SK-N-SH (cell line): ENCODE results near the gene KRT4. TPM values are rescaled to one million over a fixed set of nuclear protein-coding genes. Genes with fewer than 3 reads are reported as not detected.

Experiments
- CTCF ChIA-PET: fragments of 300-600, 350-600 bp; formaldehyde crosslinking; extraction: SDS; loops from one replicate; lab custom pipeline; 2021; lab: Yijun Ruan, JAX
- POLR2A ChIA-PET: fragments of 350-600 bp; sonication (Branson Sonifier 250); formaldehyde crosslinking; extraction: SDS; loops from one replicate; lab custom pipeline; 2020; ENCODE audit warnings: antibody characterized with exemption, inconsistent platforms; lab: Yijun Ruan, JAX
- DNase-seq: peaks from one replicate; pipeline ENCODE4 v3.0.0; 2012
- H2AFZ ChIP-seq: fragments of 200-600 bp; sonication (generic); 2 replicates; pipeline ENCODE4 v1.8.1; 2016; ENCODE audit warnings: antibody characterized with exemption, mild to moderate bottlenecking, low read depth
- H3F3A ChIP-seq: fragments of 200-600 bp; sonication (generic); replicated peaks from 2 replicates; pipeline ENCODE3; 2016; ENCODE audit warnings: antibody characterized with exemption, mild to moderate bottlenecking; ENCODE audit not compliant: insufficient read depth
- H3K27ac ChIP-seq, 2 experiments: fragments of 200-500 bp in 1 of 2; fragments of 200-600 bp in 1 of 2; sonication (Bioruptor generic) in 1 of 2; sonication (generic), shearing (Covaris generic) in 1 of 2; 2 replicates each; pipeline versions ENCODE4 v1.5.1 to v1.6.1; 2014 to 2016; ENCODE audit warnings: low read depth in 2 of 2, inconsistent platforms in 1 of 2, low read length in 1 of 2, mild to moderate bottlenecking in 1 of 2, mixed read lengths in 1 of 2
- H3K27me3 ChIP-seq: fragments of 200-600 bp; sonication (generic), shearing (Covaris generic); 2 replicates; pipeline ENCODE4 v1.6.1; 2016; ENCODE audit warnings: mixed run types; ENCODE audit not compliant: insufficient read depth
- H3K36me3 ChIP-seq, 2 experiments: fragments of 200-500 bp in 1 of 2; fragments of 200-600 bp in 1 of 2; sonication (Bioruptor generic) in 1 of 2; sonication (generic) in 1 of 2; replicated peaks in 1 of 2; 2 replicates each; pipeline versions ENCODE3 to v1.5.1; 2014 to 2016; ENCODE audit warnings: low read length in 1 of 2, mild to moderate bottlenecking in 1 of 2; ENCODE audit not compliant: insufficient read depth in 2 of 2, control insufficient read depth in 1 of 2
- H3K4me1 ChIP-seq, 2 experiments: fragments of 200-500 bp in 1 of 2; fragments of 200-600 bp in 1 of 2; sonication (Bioruptor generic) in 1 of 2; sonication (generic), shearing (Covaris generic) in 1 of 2; 2 replicates each; pipeline versions ENCODE4 v1.5.1 to v1.6.1; 2014 to 2016; ENCODE audit warnings: low read depth in 1 of 2, low read length in 1 of 2, mixed run types in 1 of 2; ENCODE audit not compliant: insufficient read depth in 2 of 2, control insufficient read depth in 1 of 2
- H3K4me2 ChIP-seq: fragments of 200-600 bp; sonication (generic), shearing (Covaris generic); 2 replicates; pipeline ENCODE4 v1.6.1; 2017; ENCODE audit warnings: mixed run types
- H3K4me3 ChIP-seq, 2 experiments: fragments of 200-500 bp in 1 of 2; fragments of 200-600 bp in 1 of 2; sonication (Bioruptor generic) in 1 of 2; sonication (generic), shearing (Covaris generic) in 1 of 2; 2 replicates each; pipeline versions ENCODE4 v1.5.1 to v1.8.1; 2014 to 2016; ENCODE audit warnings: low read depth in 2 of 2, inconsistent platforms in 1 of 2, low read length in 1 of 2, mild to moderate bottlenecking in 1 of 2, mixed read lengths in 1 of 2, moderate library complexity in 1 of 2
- H3K79me2 ChIP-seq: fragments of 200-600 bp; sonication (generic); 2 replicates; pipeline ENCODE4 v1.8.1; 2017; ENCODE audit warnings: mild to moderate bottlenecking; ENCODE audit not compliant: insufficient read depth
- H3K9ac ChIP-seq: fragments of 200-600 bp; sonication (generic); 2 replicates; pipeline ENCODE4 v1.6.1; 2017; ENCODE audit warnings: mixed run types
- H3K9me2 ChIP-seq: fragments of 200-600 bp; sonication (generic); 2 replicates; pipeline ENCODE4 v1.6.1; 2017; ENCODE audit warnings: mixed run types
- H3K9me3 ChIP-seq: fragments of 200-600 bp; sonication (generic); 2 replicates; pipeline ENCODE4 v1.6.1; 2017; ENCODE audit warnings: mixed run types, mild to moderate bottlenecking, moderate library complexity
- H4K20me1 ChIP-seq: fragments of 200-600 bp; sonication (generic); 2 replicates; pipeline ENCODE4 v1.6.1; 2017; ENCODE audit warnings: mild to moderate bottlenecking, mixed run types; ENCODE audit not compliant: insufficient read depth
- CHD2 ChIP-seq: fragments of 150-350 bp; IDR thresholded peaks from 2 replicates; pipeline ENCODE4 v1.6.1; 2018; ENCODE audit warnings: low read length; ENCODE audit not compliant: partially characterized antibody
- ELF1 ChIP-seq: IDR thresholded peaks from 2 replicates; pipeline ENCODE4 v1.4.0; 2012
- EZH2phosphoT487 ChIP-seq: fragments of 200-600 bp; sonication (generic); IDR thresholded peaks from 2 replicates; pipeline ENCODE4 v1.6.1; 2017; ENCODE audit warnings: low read depth, mixed run types, mild to moderate bottlenecking, antibody characterized with exemption, moderate library complexity, borderline replicate concordance
- FOXM1 ChIP-seq: IDR thresholded peaks from 2 replicates; pipeline ENCODE4 v1.4.0; 2012; ENCODE audit warnings: low read depth, mild to moderate bottlenecking
- GATA2 ChIP-seq: sonication (generic); formaldehyde crosslinking; IDR thresholded peaks from 2 replicates; pipeline ENCODE4 v1.5.0; 2020; ENCODE audit warnings: mild to moderate bottlenecking, missing genetic modification reagents
- MEF2A ChIP-seq: IDR thresholded peaks from 2 replicates; pipeline ENCODE4 v1.4.0; 2012; ENCODE audit warnings: low read depth, borderline replicate concordance
- MXI1 ChIP-seq: IDR thresholded peaks from 2 replicates; pipeline ENCODE4 v1.6.1; 2012; ENCODE audit warnings: mild to moderate bottlenecking, low read depth, low read length, improper control_type of control experiment
- RCOR1 ChIP-seq: fragments of 150-350 bp; IDR thresholded peaks from 2 replicates; pipeline ENCODE4 v1.6.1; 2017; ENCODE audit warnings: antibody characterized with exemption, low read length
- RXRA ChIP-seq: IDR thresholded peaks from 2 replicates; pipeline ENCODE4 v1.4.0; 2012; ENCODE audit warnings: low read depth, mild to moderate bottlenecking, borderline replicate concordance
- TAF1 ChIP-seq: IDR thresholded peaks from 2 replicates; pipeline ENCODE4 v1.6.1; 2012; ENCODE audit warnings: low read depth, mild to moderate bottlenecking, low read length, moderate library complexity, borderline replicate concordance
- TEAD4 ChIP-seq: IDR thresholded peaks from 2 replicates; pipeline ENCODE4 v1.4.0; 2012; ENCODE audit warnings: mild to moderate bottlenecking, borderline replicate concordance; ENCODE audit not compliant: insufficient read depth
- WGBS: methylation state at CpG from one replicate; pipeline ENCODE4 v1.1.6; 2017; ENCODE audit warnings: low lambda C conversion rate; 5-methylcytosine and 5-hydroxymethylcytosine counted together
- polyA plus RNA-seq, 3 experiments: library from polyadenylated mRNA; depleted of rRNA; stranded (reverse); fragments of >200 nt; gene quantifications; 2 replicates each; pipeline ENCODE4 v1.2.3, GENCODE V29; 2012
- TF ChIP-seq, protein P1 (sequence below): IDR thresholded peaks from 2 replicates; pipeline ENCODE4 v1.4.0; 2012; ENCODE audit warnings: low read depth

Gene KRT4
- polyA plus RNA-seq, 1 of the 3 experiments (the other 2 are of a cell fraction): not detected

DNA sequence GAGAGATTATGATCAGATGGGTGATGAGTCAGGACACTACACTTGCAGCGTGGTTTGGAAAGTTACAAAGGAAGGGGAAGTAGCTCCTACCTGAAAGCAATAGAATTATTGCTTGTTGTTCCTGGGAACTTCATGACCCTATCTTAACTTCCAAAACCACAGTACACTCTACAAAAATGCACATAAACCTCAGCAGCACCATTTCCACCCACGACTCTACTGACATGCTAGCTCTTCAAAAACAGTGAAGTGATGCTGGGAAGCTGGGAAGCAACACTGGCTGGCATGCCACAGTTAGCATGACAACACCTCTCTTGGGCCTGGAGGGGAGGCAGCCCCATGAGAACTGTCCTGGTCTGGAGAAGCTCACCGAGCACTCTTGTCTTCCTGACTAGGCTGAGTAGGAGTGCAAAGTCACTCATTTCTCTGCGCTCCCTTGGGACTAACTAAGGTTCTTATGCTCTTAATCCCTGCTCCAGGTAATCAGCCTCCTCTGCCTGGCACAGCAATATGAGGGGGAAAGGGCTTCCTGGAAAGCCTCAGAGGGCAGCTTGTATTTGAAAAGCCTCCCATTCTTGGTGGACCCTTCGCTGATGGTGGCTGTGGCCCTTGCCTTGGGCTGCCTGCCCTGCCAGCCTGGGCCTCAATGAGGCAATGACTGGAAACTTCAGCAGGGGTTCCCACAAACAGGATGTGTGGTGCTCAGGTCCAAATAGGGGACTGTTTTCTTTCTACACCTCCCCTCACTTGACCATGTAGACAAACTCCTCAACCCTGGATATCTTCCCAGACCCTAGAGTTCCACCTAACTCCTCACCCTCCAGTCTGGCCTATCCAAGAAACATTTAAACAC lies 19.2 kb downstream of the KRT4 start (continued):
- TF ChIP-seq MXI1 (no peak), MEF2A (no peak), CHD2 (no peak), ELF1 (no peak), RCOR1 (no peak)
- TF ChIP-seq, all 33 proteins: peak for 0

DNA sequence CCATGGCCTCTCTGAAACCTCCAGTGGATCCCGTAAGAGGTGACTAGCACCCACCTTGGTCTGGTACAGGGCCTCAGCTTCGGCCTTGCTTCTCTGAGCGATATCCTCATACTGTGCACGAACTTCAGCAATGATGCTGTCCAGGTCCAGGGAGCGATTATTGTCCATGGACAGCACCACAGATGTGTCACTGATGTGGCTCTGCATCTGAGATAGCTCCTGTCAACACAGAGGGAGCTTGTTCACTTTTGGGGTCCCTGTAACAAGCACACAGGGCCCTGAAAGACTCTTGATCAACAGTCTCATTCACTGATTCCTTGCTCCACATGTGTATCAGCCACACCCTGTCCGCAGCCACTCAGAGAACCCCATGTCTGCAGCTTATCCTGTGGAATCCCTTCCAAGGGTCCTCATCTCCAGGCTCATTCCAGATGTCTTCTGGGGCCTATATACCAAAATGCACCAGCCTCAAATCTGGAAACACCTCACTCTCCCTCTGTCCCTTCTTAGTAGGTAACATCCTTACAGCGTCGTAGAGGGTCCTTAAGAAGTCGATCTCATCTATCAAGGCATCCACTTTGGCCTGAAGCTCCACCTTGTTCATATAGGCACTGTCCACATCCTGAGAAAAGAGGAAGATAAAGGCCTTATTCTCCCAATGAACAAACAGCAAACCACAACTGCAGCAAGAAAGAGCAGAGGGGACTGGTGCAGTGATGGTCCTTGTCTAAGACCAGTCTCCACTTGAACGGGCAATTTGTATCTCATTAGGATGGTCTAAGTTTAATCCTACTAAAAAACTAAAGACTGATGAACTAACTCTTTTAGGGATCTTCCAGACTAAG lies 21.5 kb downstream of the KRT4 start:
- H3K27me3 ChIP-seq: peaks cover 18% of the 10 kb centered on the region; the same call in 1 of the 2 replicates
- ChIA-PET POLR2A (no interaction called here), CTCF (no interaction called here)

DNA sequence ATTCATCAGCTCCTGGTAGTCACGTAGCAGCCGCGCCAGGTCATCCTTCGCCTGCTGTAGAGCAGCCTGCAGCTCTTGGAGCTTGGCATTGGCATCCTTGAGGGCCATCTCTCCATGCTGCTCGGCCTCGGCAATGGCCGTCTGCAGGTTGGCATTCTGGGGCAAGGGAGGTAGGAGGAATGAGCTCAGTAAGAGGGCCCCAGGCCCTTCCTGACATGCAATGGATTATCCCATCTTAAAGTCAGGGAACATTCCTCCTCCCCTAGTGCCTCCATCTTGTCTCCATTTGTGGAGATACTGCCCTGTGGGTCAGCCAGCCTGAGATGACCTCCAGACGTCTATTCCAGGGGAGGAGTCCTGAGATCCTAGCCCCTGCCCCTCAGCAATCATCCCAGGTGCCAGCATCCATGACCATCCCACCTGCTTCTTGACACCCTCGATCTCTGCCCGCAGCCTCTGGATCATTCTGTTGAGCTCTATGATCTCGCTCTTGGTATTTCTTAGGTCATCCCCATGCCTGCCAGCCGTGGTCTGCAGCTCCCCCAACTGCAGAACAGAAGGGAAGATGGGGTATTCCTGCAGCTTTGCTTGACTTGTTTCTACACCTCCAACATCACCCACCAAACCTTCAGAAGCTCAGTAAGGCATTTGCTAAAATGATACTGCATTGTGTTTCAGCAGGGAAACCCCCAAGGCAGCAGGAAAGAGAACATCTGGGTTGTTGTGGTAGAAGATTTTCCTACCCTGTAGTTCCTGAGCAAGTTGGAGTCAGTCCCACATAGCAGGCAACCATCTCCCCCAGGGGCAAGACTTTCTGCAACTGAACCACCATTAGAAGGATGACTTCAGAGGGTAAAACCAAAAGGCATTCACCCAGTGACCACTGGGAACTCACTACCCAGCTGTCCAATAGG lies 22.4 kb downstream of the KRT4 start:
- Histone ChIP-seq H3K36me3 (no peaks in the 10 kb centered on the region), H3K27ac (no peak overlapping the region), H3K4me1 (no peaks in the 10 kb centered on the region), H3K9me2 (no peaks in the 10 kb centered on the region), H3K9me3 (no peaks in the 10 kb centered on the region), H2AFZ (no peak overlapping the region), H3K9ac (no peak overlapping the region), H4K20me1 (no peaks in the 10 kb centered on the region), H3K4me2 (no peak overlapping the region), H3F3A (no peaks in the 10 kb centered on the region), H3K27me3 (peaks cover 18% of the 10 kb centered on the region; the same call in 1 of the 2 replicates), H3K4me3 (no peak overlapping the region), H3K79me2 (no peaks in the 10 kb centered on the region)
- TF ChIP-seq EZH2phosphoT487 (no peak), FOXM1 (no peak), GATA2 (CRISPR knock-in tag) (no peak), RCOR1 (no peak)
- TF ChIP-seq, protein P1, sequence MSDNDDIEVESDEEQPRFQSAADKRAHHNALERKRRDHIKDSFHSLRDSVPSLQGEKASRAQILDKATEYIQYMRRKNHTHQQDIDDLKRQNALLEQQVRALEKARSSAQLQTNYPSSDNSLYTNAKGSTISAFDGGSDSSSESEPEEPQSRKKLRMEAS: no peak
- ChIA-PET POLR2A (no interaction called here), CTCF (interaction anchor here (0.6 to 2.5 kb wide), 3 partner anchors 13 to 190 kb away, joined by 3 to 6 read pairs (median 3); no protein-coding TSS in a partner anchor)
- no peak for DNase-seq
- 50% methylated on average over 11 of the region's 12 CpGs for WGBS

More for the DNA sequence above, 21.5 kb downstream of the KRT4 start:
- no peak overlapping the region for H3K27ac ChIP-seq
- H3K9ac ChIP-seq: no peak overlapping the region
- no peak overlapping the region for H3K4me2 ChIP-seq
- no peak overlapping the region for H2AFZ ChIP-seq
- no peak overlapping the region for H3K4me3 ChIP-seq
- no peaks in the 10 kb centered on the region for H3K79me2 ChIP-seq
- H3K9me3 ChIP-seq: no peaks in the 10 kb centered on the region
- H3K36me3 ChIP-seq: no peaks in the 10 kb centered on the region
- DNase-seq: no peak
- no peaks in the 10 kb centered on the region for H4K20me1 ChIP-seq
- 46% methylated on average over 7 of the region's 10 CpGs for WGBS
- no peaks in the 10 kb centered on the region for H3K9me2 ChIP-seq
- no peak for TF ChIP-seq TEAD4
- no peak for TF ChIP-seq RXRA
- no peak for TF ChIP-seq MEF2A
- TF ChIP-seq TAF1: no peak
- H3K4me1 ChIP-seq: no peaks in the 10 kb centered on the region
- H3F3A ChIP-seq: no peaks in the 10 kb centered on the region
